GM23338 (cell line): Measurements from ENCODE around the gene FIP1L1. TPM values are rescaled to one million over a fixed set of nuclear protein-coding genes. Genes with fewer than 3 reads are reported as not detected.

Source experiments
- ATAC-seq: fragments of 200-7000 bp; cut with Tn5 transposase; 3 replicates; pipeline ENCODE4 v1.9.1; 2020
- DNase-seq: peaks from one replicate; pipeline ENCODE4 v3.0.0-alpha.2; 2015; ENCODE audit warnings: low spot score
- H2AFZ ChIP-seq: fragments of 200-600 bp; sonication (generic); 2 replicates; pipeline ENCODE4 v1.8.0; 2016; ENCODE audit warnings: antibody characterized with exemption, mild to moderate bottlenecking, moderate library complexity
- H3F3A ChIP-seq: fragments of 200-600 bp; sonication (generic); replicated peaks from 2 replicates; pipeline ENCODE4 v1.8.0; 2017; ENCODE audit warnings: antibody characterized with exemption, mixed run types, low read depth
- H3K27ac ChIP-seq: fragments of 200-600 bp; sonication (generic); 2 replicates; pipeline ENCODE4 v1.6.1; 2016; ENCODE audit warnings: low read depth
- H3K27me3 ChIP-seq: fragments of 200-600 bp; sonication (generic); 2 replicates; pipeline ENCODE4 v1.8.0; 2016; ENCODE audit warnings: mild to moderate bottlenecking, mixed run types, moderate library complexity; ENCODE audit not compliant: insufficient read depth
- H3K36me3 ChIP-seq: fragments of 200-600 bp; sonication (generic); 2 replicates; pipeline ENCODE4 v1.8.0; 2016; ENCODE audit warnings: mild to moderate bottlenecking; ENCODE audit not compliant: insufficient read depth
- H3K4me1 ChIP-seq: fragments of 200-600 bp; sonication (generic); 2 replicates; pipeline ENCODE4 v1.8.0; 2016; ENCODE audit warnings: mild to moderate bottlenecking, moderate library complexity; ENCODE audit not compliant: insufficient read depth
- H3K4me2 ChIP-seq: fragments of 200-600 bp; sonication (generic); 2 replicates; pipeline ENCODE4 v1.7.1; 2017; ENCODE audit warnings: mixed run types
- H3K4me3 ChIP-seq: fragments of 200-600 bp; sonication (generic); 2 replicates; pipeline ENCODE4 v1.6.1; 2016; ENCODE audit warnings: mixed run types
- H3K79me2 ChIP-seq: fragments of 200-600 bp; sonication (generic); replicated peaks from 2 replicates; pipeline ENCODE4 v1.8.0; 2017; ENCODE audit warnings: mild to moderate bottlenecking; ENCODE audit not compliant: insufficient read depth
- H3K9me2 ChIP-seq: fragments of 200-600 bp; sonication (generic); 2 replicates; pipeline ENCODE4 v1.8.0; 2017; ENCODE audit not compliant: insufficient read depth
- H4K20me1 ChIP-seq: fragments of 200-600 bp; sonication (generic); replicated peaks from 2 replicates; pipeline ENCODE4 v1.8.0; 2017; ENCODE audit warnings: mild to moderate bottlenecking; ENCODE audit not compliant: insufficient read depth
- H3K27ac Mint-ChIP-seq: 2 replicates; pipeline ENCODE4 v1.8.0; 2020; ENCODE audit warnings: inconsistent platforms, mild to moderate bottlenecking, moderate library complexity, mixed read lengths
- H3K27me3 Mint-ChIP-seq: 3 replicates; pipeline ENCODE4 v1.8.0; 2022; ENCODE audit warnings: low read depth, mild to moderate bottlenecking, moderate library complexity, mixed read lengths, inconsistent platforms; ENCODE audit not compliant: insufficient read depth, poor library complexity
- H3K36me3 Mint-ChIP-seq: 3 replicates; pipeline ENCODE4 v1.8.0; 2021; ENCODE audit warnings: low read depth, mild to moderate bottlenecking, inconsistent platforms, moderate library complexity, mixed read lengths
- H3K4me1 Mint-ChIP-seq: 3 replicates; pipeline ENCODE4 v1.8.0; 2020; ENCODE audit warnings: mild to moderate bottlenecking, inconsistent platforms, mixed read lengths
- H3K4me3 Mint-ChIP-seq: 3 replicates; pipeline ENCODE4 v1.8.0; 2021; ENCODE audit warnings: moderate library complexity, mild to moderate bottlenecking, inconsistent platforms, mixed read lengths
- H3K9me3 Mint-ChIP-seq: 3 replicates; pipeline ENCODE4 v1.8.0; 2020; ENCODE audit warnings: moderate library complexity, mild to moderate bottlenecking, inconsistent platforms, mixed read lengths
- CREB1 ChIP-seq: fragments of 250-450 bp; sonication (Bioruptor Pico); IDR thresholded peaks from 2 replicates; pipeline ENCODE4 v1.5.0; 2020; ENCODE audit warnings: low read depth, mild to moderate bottlenecking, moderate library complexity
- EZH2 ChIP-seq: fragments of 200-600 bp; sonication (generic); IDR thresholded peaks from one replicate; pipeline ENCODE4 v1.8.0; 2017; ENCODE audit warnings: antibody characterized with exemption, mild to moderate bottlenecking, low read depth; ENCODE audit not compliant: unreplicated experiment
- EZH2phosphoT487 ChIP-seq: fragments of 200-600 bp; sonication (generic); IDR thresholded peaks from one replicate; pipeline ENCODE4 v1.8.1; 2018; ENCODE audit warnings: antibody characterized with exemption; ENCODE audit not compliant: unreplicated experiment
- JUNB ChIP-seq: IDR thresholded peaks from one replicate; pipeline ENCODE4 v1.6.1; 2016; ENCODE audit warnings: antibody characterized with exemption; ENCODE audit not compliant: unreplicated experiment
- NANOG ChIP-seq: IDR thresholded peaks from 2 replicates; pipeline ENCODE4 v1.6.1; 2016; ENCODE audit warnings: antibody characterized with exemption, borderline replicate concordance
- POLR2AphosphoS5 ChIP-seq: IDR thresholded peaks from 2 replicates; pipeline ENCODE4 v1.6.1; 2016; ENCODE audit warnings: antibody characterized with exemption, low read depth
- STAT1 ChIP-seq: IDR thresholded peaks from one replicate; pipeline ENCODE4 v1.6.1; 2016; ENCODE audit warnings: antibody characterized with exemption; ENCODE audit not compliant: unreplicated experiment
- ZNF114 ChIP-seq: fragments of 250-450 bp; sonication (Bioruptor Pico); IDR thresholded peaks from 2 replicates; pipeline ENCODE4 v1.5.0; 2020; ENCODE audit warnings: mild to moderate bottlenecking, moderate library complexity
- ZNF331 ChIP-seq: fragments of 250-450 bp; sonication (Bioruptor Pico); IDR thresholded peaks from 2 replicates; pipeline ENCODE4 v1.5.0; 2020; ENCODE audit warnings: low read depth, mild to moderate bottlenecking, moderate library complexity
- ZNF462 ChIP-seq: fragments of 250-450 bp; sonication (Bioruptor Pico); IDR thresholded peaks from 2 replicates; pipeline ENCODE4 v1.5.0; 2020; ENCODE audit warnings: mild to moderate bottlenecking, moderate library complexity
- polyA plus RNA-seq: library from polyadenylated mRNA; unstranded; fragments of >200 nt; fragmentation: Nextera tagmentation; extraction: Ambion mirVana; gene quantifications from 2 replicates; pipeline ENCODE4 v1.2.1, GENCODE V29; 2016
- total RNA-seq: library from RNA; depleted of rRNA; stranded (reverse); fragments of >200 nt; shearing (Covaris generic); gene quantifications from 2 replicates; pipeline ENCODE4 v1.2.3, GENCODE V29; 2014
- TF ChIP-seq, protein P1 (sequence below), 2 experiments: fragments of 200-600 bp in 1 of 2; sonication (generic) in 1 of 2; conservative IDR thresholded peaks; 2 replicates each; pipeline versions ENCODE4 v1.5.1 to v1.6.1; 2016 to 2017; ENCODE audit warnings: antibody characterized with exemption in 2 of 2, low read depth in 2 of 2, mild to moderate bottlenecking in 2 of 2, moderate library complexity in 1 of 2
- TF ChIP-seq, protein P2 (sequence below): IDR thresholded peaks from 2 replicates; pipeline ENCODE4 v1.6.1; 2016; ENCODE audit warnings: antibody characterized with exemption
- TF ChIP-seq, protein P3 (sequence below): IDR thresholded peaks from one replicate; pipeline ENCODE4 v1.6.1; 2018; ENCODE audit warnings: antibody characterized with exemption; ENCODE audit not compliant: unreplicated experiment

Gene FIP1L1
- total and polyA plus RNA-seq, 2 experiments from 2014 or later, result 43.3 to 54.0 TPM

DNA sequence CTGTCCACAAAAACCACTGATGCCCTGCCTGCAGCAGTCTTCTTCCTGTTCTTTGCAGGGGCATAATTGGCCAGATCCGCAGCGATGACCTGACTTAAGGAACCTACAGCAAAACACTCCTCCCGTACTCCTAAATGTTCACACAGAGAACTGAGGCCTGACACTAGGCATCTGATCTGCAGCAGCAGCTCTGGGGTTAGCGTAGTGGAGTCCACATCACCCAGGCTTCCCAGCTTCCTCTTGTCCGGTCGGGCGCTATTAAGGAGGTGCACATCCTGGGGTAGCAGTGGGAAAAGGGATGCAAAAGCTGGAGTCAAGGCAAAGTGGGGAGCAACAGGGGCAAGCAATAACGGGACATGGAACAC, 12.3 kb upstream of the FIP1L1 start:
- peaks cover 11% of the 10 kb centered on the region for H3K27me3 Mint-ChIP-seq
- Histone ChIP-seq H3K4me1 (peaks cover 12% of the 10 kb centered on the region; the same call in 1 of the 2 replicates), H3K4me2 (peak overlapping the region; percentile 98), H4K20me1 (no peaks in the 10 kb centered on the region), H3K79me2 (peaks cover 21% of the 10 kb centered on the region), H3K27ac (no peak overlapping the region), H3K9me2 (peaks cover 8% of the 10 kb centered on the region; the same call in 1 of the 2 replicates), H3F3A (no peaks in the 10 kb centered on the region), H3K4me3 (peak overlapping the region; percentile 93), H3K36me3 (no peaks in the 10 kb centered on the region), H3K27me3 (peaks cover 22% of the 10 kb centered on the region; the same call in 1 of the 2 replicates), H2AFZ (peak overlapping the region; percentile 99)
- peak overlapping the region; percentile 94 for H3K4me3 Mint-ChIP-seq
- H3K9me3 Mint-ChIP-seq, result no peaks in the 10 kb centered on the region
- H3K27ac Mint-ChIP-seq, result no peak overlapping the region
- DNase-seq, result peak; percentile 19
- no peak for TF ChIP-seq JUNB
- no peak for TF ChIP-seq ZNF114 (CRISPR knock-in tag)
- TF ChIP-seq EZH2, result no peak
- no peak for TF ChIP-seq EZH2phosphoT487
- no peak for TF ChIP-seq NANOG
- TF ChIP-seq, protein P1, sequence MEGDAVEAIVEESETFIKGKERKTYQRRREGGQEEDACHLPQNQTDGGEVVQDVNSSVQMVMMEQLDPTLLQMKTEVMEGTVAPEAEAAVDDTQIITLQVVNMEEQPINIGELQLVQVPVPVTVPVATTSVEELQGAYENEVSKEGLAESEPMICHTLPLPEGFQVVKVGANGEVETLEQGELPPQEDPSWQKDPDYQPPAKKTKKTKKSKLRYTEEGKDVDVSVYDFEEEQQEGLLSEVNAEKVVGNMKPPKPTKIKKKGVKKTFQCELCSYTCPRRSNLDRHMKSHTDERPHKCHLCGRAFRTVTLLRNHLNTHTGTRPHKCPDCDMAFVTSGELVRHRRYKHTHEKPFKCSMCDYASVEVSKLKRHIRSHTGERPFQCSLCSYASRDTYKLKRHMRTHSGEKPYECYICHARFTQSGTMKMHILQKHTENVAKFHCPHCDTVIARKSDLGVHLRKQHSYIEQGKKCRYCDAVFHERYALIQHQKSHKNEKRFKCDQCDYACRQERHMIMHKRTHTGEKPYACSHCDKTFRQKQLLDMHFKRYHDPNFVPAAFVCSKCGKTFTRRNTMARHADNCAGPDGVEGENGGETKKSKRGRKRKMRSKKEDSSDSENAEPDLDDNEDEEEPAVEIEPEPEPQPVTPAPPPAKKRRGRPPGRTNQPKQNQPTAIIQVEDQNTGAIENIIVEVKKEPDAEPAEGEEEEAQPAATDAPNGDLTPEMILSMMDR (conservative IDR thresholded peaks at IDR 0.05; ENCODE audit: low read depth in 2 of 2), result no peak
- TF ChIP-seq POLR2AphosphoS5, result no peak
- no peak for TF ChIP-seq CREB1 (CRISPR knock-in tag)
- no peak for TF ChIP-seq ZNF462 (CRISPR knock-in tag)
- TF ChIP-seq STAT1, result no peak
- TF ChIP-seq, protein P2, sequence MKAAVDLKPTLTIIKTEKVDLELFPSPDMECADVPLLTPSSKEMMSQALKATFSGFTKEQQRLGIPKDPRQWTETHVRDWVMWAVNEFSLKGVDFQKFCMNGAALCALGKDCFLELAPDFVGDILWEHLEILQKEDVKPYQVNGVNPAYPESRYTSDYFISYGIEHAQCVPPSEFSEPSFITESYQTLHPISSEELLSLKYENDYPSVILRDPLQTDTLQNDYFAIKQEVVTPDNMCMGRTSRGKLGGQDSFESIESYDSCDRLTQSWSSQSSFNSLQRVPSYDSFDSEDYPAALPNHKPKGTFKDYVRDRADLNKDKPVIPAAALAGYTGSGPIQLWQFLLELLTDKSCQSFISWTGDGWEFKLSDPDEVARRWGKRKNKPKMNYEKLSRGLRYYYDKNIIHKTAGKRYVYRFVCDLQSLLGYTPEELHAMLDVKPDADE, result no peak
- TF ChIP-seq ZNF331 (CRISPR knock-in tag), result no peak
- TF ChIP-seq, protein P3, sequence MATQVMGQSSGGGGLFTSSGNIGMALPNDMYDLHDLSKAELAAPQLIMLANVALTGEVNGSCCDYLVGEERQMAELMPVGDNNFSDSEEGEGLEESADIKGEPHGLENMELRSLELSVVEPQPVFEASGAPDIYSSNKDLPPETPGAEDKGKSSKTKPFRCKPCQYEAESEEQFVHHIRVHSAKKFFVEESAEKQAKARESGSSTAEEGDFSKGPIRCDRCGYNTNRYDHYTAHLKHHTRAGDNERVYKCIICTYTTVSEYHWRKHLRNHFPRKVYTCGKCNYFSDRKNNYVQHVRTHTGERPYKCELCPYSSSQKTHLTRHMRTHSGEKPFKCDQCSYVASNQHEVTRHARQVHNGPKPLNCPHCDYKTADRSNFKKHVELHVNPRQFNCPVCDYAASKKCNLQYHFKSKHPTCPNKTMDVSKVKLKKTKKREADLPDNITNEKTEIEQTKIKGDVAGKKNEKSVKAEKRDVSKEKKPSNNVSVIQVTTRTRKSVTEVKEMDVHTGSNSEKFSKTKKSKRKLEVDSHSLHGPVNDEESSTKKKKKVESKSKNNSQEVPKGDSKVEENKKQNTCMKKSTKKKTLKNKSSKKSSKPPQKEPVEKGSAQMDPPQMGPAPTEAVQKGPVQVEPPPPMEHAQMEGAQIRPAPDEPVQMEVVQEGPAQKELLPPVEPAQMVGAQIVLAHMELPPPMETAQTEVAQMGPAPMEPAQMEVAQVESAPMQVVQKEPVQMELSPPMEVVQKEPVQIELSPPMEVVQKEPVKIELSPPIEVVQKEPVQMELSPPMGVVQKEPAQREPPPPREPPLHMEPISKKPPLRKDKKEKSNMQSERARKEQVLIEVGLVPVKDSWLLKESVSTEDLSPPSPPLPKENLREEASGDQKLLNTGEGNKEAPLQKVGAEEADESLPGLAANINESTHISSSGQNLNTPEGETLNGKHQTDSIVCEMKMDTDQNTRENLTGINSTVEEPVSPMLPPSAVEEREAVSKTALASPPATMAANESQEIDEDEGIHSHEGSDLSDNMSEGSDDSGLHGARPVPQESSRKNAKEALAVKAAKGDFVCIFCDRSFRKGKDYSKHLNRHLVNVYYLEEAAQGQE, result no peak
- ATAC-seq, result peak; percentile 52
- peaks cover 10% of the 10 kb centered on the region for H3K4me1 Mint-ChIP-seq
- peaks cover 4% of the 10 kb centered on the region; the same call in 1 of the 3 replicates for H3K36me3 Mint-ChIP-seq
